ENCODE measurements around the gene HMX2. TPM values are rescaled to one million over a fixed set of nuclear protein-coding genes. Genes with fewer than 3 reads are reported as not detected.
A peak's percentile ranks its signal among the peaks of the same experiment; 100 is the strongest.

HMX2 gene
- total and polyA plus RNA-seq, 2 of the 8 experiments (the other 6 are each of a cell fraction or from before 2014, with no cell fraction given), result 2.0 to 2.7 TPM

DNA sequence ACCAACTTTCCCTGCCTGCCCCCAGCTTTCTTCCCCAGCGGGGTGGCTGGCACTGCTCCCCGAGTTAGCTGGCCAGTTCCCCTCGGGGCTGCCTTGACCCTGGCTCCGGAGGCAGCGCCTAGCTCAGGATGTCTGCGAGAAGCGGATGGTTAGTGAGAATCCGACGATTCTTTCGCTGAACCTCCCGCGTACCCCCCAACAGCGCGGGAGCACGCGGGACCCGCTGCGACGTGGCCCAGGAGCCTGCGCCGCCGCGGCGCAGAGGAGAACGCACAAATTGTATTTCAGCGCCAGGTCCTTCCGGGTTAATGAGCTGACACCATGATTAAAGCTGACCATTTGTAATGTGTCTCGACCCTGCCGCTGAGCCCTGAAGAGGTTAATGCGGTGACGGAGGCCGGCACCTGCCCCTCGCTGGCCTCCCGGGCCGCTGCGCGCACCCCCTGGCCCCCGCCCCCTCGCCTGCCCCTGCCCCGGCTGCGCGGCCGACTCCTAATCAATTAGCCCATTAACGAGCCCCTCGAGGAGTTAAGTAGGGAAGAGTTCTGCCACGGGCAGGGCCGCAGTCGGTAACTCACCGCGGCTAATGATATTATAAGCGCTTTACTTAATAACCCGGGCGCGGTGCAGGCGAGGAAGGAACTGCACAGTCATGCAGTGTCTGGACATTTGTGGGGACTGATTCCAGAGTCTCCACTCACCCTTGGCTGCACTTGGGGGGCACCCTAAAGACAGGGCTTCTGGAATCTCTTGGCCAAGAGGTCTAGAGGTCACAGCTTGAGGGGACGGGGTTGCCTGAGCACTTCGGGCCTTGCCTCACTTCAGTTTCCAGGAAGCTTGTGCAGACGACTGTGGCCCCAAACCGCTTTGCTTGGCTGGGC lies 1.7 kb upstream of the HMX2 start:
- no peak overlapping the region for H3K9ac ChIP-seq (replicated peaks in 1 of 4; ENCODE audit: extremely low read depth in 1 of 4, low read depth in 3 of 4, low read length in 3 of 4)
- H4K20me1 ChIP-seq (replicated peaks in 1 of 2; ENCODE audit: control insufficient read depth in 1 of 2, insufficient read depth in 2 of 2, low read length in 2 of 2), result peaks cover 4 to 24% of the 10 kb centered on the region in 2 experiments
- TF ChIP-seq EZH2 (IDR thresholded peaks at IDR 0.05; ENCODE audit: low read depth, low read length, severe bottlenecking), result peak; percentile 89
- no peak for TF ChIP-seq POLR2A (IDR thresholded peaks at IDR 0.05; ENCODE audit: control extremely low read depth in 1 of 2, low read depth in 2 of 2, low read length in 2 of 2)
- TF ChIP-seq SUZ12 (IDR thresholded peaks at IDR 0.05; ENCODE audit: low read length), result peak; percentile 94
- TF ChIP-seq CTBP2 (IDR thresholded peaks at IDR 0.05; ENCODE audit: borderline replicate concordance, insufficient read depth, insufficient read length, low read length), result no peak
- TF ChIP-seq KDM5A (IDR thresholded peaks at IDR 0.05; ENCODE audit: low read length), result no peak
- TF ChIP-seq, protein P1, sequence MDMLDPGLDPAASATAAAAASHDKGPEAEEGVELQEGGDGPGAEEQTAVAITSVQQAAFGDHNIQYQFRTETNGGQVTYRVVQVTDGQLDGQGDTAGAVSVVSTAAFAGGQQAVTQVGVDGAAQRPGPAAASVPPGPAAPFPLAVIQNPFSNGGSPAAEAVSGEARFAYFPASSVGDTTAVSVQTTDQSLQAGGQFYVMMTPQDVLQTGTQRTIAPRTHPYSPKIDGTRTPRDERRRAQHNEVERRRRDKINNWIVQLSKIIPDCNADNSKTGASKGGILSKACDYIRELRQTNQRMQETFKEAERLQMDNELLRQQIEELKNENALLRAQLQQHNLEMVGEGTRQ (IDR thresholded peaks at IDR 0.05; ENCODE audit: low read length), result no peak
- TF ChIP-seq RNF2 (IDR thresholded peaks at IDR 0.05; ENCODE audit: borderline replicate concordance, low read depth, low read length, missing control alignments, poor library complexity, severe bottlenecking), result peak; percentile 5
- H3K14ac ChIP-seq (ENCODE audit: insufficient read length), result no peak overlapping the region
- peaks cover 19% of the 10 kb centered on the region for H3K23me2 ChIP-seq (ENCODE audit: low read depth, low read length)
- no peak overlapping the region for H2BK5ac ChIP-seq (ENCODE audit: low read depth, low read length)
- no peak overlapping the region for H3K56ac ChIP-seq (replicated peaks; ENCODE audit: insufficient read length, low read depth, low read length)
- H3K18ac ChIP-seq (ENCODE audit: extremely low read depth, low read length), result peak overlapping the region; percentile 1; the same call in 1 of the 2 replicates
- no peak overlapping the region for H3K4ac ChIP-seq (replicated peaks; ENCODE audit: insufficient read length, low read depth, low read length)
- no peak overlapping the region for H2AK5ac ChIP-seq (ENCODE audit: low read depth, low read length)
- H3K23ac ChIP-seq (ENCODE audit: insufficient read length), result no peak overlapping the region
- peaks cover 90 to 100% (median 96%) of the 10 kb centered on the region in 4 experiments for H3K27me3 ChIP-seq (replicated peaks in 1 of 4; ENCODE audit: control insufficient read depth in 3 of 4, extremely low read depth in 1 of 4, insufficient read depth in 3 of 4, low read length in 3 of 4)
- H3K36me3 ChIP-seq (ENCODE audit: control insufficient read depth in 2 of 4, insufficient read depth in 4 of 4, low read length in 3 of 4), result no peaks in the 10 kb centered on the region; a peak in 1 of 8 replicates
- FAIRE-seq (no peak), DNase-seq (ENCODE audit: low read depth in 1 of 2, low spot score in 2 of 2) (no peak)
- H2BK15ac ChIP-seq (ENCODE audit: low read length), result peak overlapping the region; percentile 46; the same call in 1 of the 2 replicates
- no peak overlapping the region for H3K27ac ChIP-seq (ENCODE audit: low read depth, low read length)
- peak overlapping the region in 3 of 4 experiments; percentile 10 to 46 (median 15); a peak in 5 of 8 replicates for H3K4me3 ChIP-seq (ENCODE audit: extremely low read depth in 1 of 4, insufficient read depth in 2 of 4, low read depth in 3 of 4, low read length in 4 of 4)
- POLR2A ChIA-PET (ENCODE audit: partially characterized antibody), result interaction anchor here (0.8 to 4.2 kb wide), 5 partner anchors 8 to 101 kb away, joined by 4 to 31 read pairs (median 6); partner anchors contain the start of gene BUB3
- CTCF ChIA-PET (ENCODE audit: partially characterized antibody), result interaction anchor here (1.0 to 5.1 kb wide), 8 partner anchors 9 to 235 kb away, joined by 3 to 35 read pairs (median 3); no protein-coding TSS in a partner anchor
- no peaks in the 10 kb centered on the region for H3K9me3 ChIP-seq (ENCODE audit: insufficient read depth in 2 of 2, low read depth in 1 of 2, low read length in 1 of 2)
- no peak overlapping the region for H4K8ac ChIP-seq (ENCODE audit: extremely low read depth, insufficient read depth, low read length)
- H2BK12ac ChIP-seq (ENCODE audit: low read depth, low read length), result peak overlapping the region; percentile 71; the same call in 1 of the 2 replicates
- H2BK120ac ChIP-seq (replicated peaks; ENCODE audit: low read depth, low read length), result no peak overlapping the region
- 0 out of 2 replicates have a peak overlapping the region, but pooled peaks have one; percentile 66 for H2BK20ac ChIP-seq (ENCODE audit: low read length)
- H4K5ac ChIP-seq (ENCODE audit: insufficient read length, low read depth, low read length), result no peak overlapping the region
- no peak overlapping the region for H4K91ac ChIP-seq (replicated peaks; ENCODE audit: insufficient read length, low read length)
- H3K79me2 ChIP-seq (ENCODE audit: control insufficient read depth in 1 of 2, insufficient read depth in 2 of 2, low read length in 2 of 2), result no peaks in the 10 kb centered on the region
- H2AFZ ChIP-seq (ENCODE audit: low read length), result no peak overlapping the region
- 2% methylated on average over 42 of the region's 59 CpGs; no CpG with 5 or more reads in 1 of the 2 experiments for WGBS, 2 experiments (ENCODE audit: extremely low coverage in 1 of 2, insufficient coverage in 1 of 2, insufficient read length in 1 of 2, insufficient replicate concordance in 2 of 2, low coverage in 1 of 2, low lambda C conversion rate in 2 of 2, missing lambda C conversion rate in 1 of 2)
- H3K79me1 ChIP-seq (ENCODE audit: low read depth, low read length), result no peaks in the 10 kb centered on the region
- peak overlapping the region; percentile 56 to 86 for H3K4me2 ChIP-seq (ENCODE audit: insufficient read depth in 1 of 2, low read depth in 2 of 2, low read length in 2 of 2)
- H3K4me1 ChIP-seq (replicated peaks in 1 of 4; ENCODE audit: control insufficient read depth in 3 of 4, insufficient read depth in 4 of 4, low read length in 3 of 4), result peaks cover 22 to 64% (median 39%) of the 10 kb centered on the region in 4 experiments
